SK-MEL-5 (cell line): Measurements from ENCODE around the gene WNK4. TPM values are rescaled to one million over a fixed set of nuclear protein-coding genes. Genes with fewer than 3 reads are reported as not detected.

Source experiments
- DNase-seq: peaks from one replicate; pipeline ENCODE4 v3.0.0-alpha.2; 2016; ENCODE audit warnings: low read depth, low spot score
- in situ Hi-C: cut with HindIII; loops from 2 replicates; pipeline ENCODE4 v1.10.0; 2016; ENCODE audit warnings: low sequenced_read_pairs, high pct_unique_total_duplicates, low pct_unique_long_range_greater_than_20kb
- total RNA-seq: library from RNA; depleted of rRNA; stranded (reverse); fragments of >200 nt; shearing (Covaris generic); gene quantifications from 2 replicates; pipeline ENCODE4 v1.2.3, GENCODE V29; 2014

WNK4 gene
- total RNA-seq, 1 experiment from 2014 or later = 0.21 TPM

DNA sequence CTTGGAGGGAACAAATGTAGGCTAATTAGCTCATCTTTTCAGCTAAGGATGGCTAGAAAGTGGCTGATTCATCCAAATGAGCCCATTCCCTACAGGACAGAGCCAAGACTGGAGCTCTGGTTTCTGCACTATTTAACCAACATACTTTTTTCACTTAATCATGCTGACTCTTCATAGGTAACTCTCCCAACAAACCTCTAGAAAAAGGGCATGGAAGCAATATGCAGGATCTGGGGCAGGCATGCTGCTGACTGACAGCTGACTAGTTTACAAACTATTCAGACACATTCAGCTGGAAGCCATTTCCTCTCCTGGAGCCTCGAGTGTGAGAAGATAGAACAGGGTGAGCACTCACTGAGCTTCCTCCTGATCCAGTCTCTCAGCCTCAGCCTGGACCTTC, 37.5 kb downstream of the WNK4 start:
- in situ Hi-C loops = no loop called here
- DNase-seq = no peak

- DNase-seq = no peak
- in situ Hi-C loops = no loop called here
Observed at GRCh38 chr17:42818379-42818778, 38.0 kb downstream of the WNK4 start.

GRCh38 chr17:42819939-42820535, 39.6 kb downstream of the WNK4 start:
- in situ Hi-C loops = no loop called here
- peak; percentile 90 for DNase-seq

DNA sequence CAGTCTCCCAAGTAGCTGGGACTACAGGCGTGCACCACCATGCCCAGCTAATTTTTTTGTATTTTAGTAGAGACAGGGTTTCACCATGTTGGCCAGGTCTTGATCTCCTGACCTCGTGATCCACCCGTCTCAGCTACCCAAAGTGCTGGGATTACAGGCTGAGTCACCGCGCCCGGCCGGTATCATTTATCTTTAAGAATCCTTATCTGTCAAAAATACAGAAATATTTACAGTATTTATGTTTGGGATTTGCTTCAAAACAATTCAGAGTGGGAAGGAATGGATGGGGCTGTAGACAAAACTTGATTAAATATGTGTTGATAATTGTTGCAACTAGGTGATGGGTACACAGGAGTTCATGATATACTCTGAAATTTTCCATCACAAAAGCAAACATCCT, 40.8 kb downstream of the WNK4 start:
- in situ Hi-C loops = no loop called here

GRCh38 chr17:42827472-42827871, 47.1 kb downstream of the WNK4 start:
- in situ Hi-C loops = no loop called here

More for the DNA sequence above, 40.8 kb downstream of the WNK4 start:
- no peak for DNase-seq

DNA sequence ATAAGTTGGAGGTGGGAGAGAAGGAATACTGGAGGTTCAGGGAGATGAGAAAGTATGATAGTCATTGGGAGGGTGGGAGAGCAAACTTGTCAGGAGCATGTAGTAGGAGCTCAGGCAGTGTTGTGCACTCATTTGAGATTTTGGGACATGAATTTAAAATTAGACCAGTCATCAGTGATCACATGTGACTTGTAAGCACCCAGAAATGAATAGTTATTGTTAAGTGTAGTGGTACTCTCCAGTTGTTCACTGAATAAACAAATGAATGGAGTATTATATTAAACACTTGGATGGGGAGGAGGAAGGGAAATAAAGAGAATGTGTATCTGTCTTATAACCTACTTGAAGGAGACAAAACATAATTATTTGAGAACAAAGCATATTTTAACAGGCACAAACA, 50.6 kb downstream of the WNK4 start:
- DNase-seq = peak; percentile 81
- in situ Hi-C loops = no loop called here

More at GRCh38 chr17:42827472-42827871, 47.1 kb downstream of the WNK4 start:
- DNase-seq = no peak

GRCh38 chr17:42832213-42832933, 52.0 kb downstream of the WNK4 start:
- in situ Hi-C loops = no loop called here
- DNase-seq = peak; percentile 24

- in situ Hi-C loops = no loop called here
- peak; percentile 86 for DNase-seq
Observed at GRCh38 chr17:42832934-42833766, 52.7 kb downstream of the WNK4 start, which contains the start of gene PSME3. Gene PSME3 (plus strand): TSS chr17:42833397. CDS start chr17:42833632, 235 bp downstream.

DNA sequence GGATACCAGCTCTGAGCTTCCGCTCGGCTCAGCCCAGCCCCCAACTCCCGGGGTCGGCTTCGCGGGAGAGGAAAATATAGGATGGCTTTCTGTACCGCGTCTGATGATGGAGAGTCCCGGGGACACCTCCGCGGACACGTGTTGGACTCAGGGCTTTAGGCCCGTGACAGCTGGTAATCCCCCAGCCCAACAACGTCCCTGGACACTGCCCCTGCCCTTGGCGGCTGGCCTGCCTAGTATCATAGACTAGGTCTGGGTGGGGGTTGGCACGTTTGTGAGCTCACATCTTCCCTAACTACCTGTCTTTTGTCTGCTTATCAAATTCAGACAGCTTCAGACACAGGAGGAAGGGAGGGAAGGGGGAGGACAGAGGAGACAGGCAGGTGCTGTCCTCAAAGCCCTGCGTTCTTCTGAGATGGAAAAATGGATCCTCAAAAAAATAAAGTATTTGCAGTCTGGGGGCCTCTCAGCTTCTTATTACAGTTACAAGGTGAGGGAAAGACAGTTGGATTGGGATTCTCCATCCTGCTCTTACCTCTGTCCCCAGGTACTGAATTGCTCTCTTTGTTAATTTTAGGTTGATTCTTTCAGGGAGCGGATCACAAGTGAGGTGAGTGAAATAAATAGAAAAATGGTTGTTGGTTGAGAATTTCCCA, 53.5 kb downstream of the WNK4 start:
- in situ Hi-C loops = no loop called here
- no peak for DNase-seq

DNA sequence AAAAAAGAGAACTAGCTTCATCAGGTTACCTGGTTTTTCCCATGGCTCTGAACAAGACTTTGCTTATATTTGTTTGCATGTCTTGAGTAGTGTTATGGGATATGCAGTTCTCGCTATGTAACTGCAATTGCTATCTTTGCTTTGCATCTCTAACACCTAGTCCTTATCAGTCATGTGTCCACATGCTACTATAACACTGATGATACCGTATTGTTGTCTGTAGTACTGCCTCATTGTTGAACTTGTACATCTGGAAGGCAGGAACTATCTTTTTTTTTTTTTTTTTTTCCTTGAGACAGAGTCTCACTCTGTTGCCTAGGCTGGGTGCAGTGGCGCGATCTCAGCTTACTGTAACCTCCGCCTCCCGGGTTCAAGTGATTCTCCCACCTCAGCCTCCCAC, 55.3 kb downstream of the WNK4 start:
- in situ Hi-C loops = no loop called here
- no peak for DNase-seq

GRCh38 chr17:42841975-42842685, 61.7 kb downstream of the WNK4 start:
- no peak for DNase-seq
- in situ Hi-C loops = no loop called here

- in situ Hi-C loops = no loop called here
- peak; percentile 79 for DNase-seq
Observed at GRCh38 chr17:42843358-42843934, 63.0 kb downstream of the WNK4 start.

- DNase-seq = no peak
- in situ Hi-C loops = no loop called here
Observed at GRCh38 chr17:42844271-42844670, 63.9 kb downstream of the WNK4 start, which contains the start of gene AOC2. Gene AOC2 (plus strand): TSS chr17:42844580. CDS start chr17:42844627, 47 bp downstream.

DNA sequence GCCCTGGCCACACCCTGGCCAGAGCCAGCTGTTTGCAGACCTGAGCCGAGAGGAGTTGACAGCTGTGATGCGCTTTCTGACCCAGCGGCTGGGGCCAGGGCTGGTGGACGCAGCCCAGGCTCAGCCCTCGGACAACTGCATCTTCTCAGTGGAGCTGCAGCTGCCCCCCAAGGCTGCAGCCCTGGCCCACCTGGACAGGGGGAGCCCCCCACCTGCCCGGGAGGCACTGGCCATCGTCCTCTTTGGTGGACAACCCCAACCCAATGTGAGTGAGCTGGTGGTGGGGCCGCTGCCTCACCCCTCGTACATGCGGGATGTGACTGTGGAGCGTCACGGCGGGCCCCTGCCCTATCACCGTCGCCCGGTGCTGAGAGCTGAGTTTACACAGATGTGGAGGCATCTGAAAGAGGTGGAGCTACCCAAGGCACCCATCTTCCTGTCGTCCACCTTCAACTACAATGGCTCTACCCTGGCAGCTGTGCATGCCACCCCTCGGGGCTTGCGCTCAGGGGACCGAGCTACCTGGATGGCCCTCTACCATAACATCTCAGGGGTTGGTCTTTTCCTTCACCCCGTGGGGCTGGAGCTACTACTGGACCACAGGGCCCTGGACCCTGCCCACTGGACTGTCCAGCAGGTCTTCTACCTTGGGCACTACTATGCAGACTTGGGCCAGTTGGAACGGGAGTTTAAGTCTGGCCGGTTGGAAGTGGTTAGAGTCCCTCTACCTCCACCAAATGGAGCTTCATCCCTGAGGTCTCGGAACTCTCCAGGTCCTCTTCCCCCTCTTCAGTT, 64.5 kb downstream of the WNK4 start:
- in situ Hi-C loops = no loop called here
- no peak for DNase-seq

- no peak for DNase-seq
- in situ Hi-C loops = no loop called here
Observed at GRCh38 chr17:42845556-42845917, 65.1 kb downstream of the WNK4 start.

DNA sequence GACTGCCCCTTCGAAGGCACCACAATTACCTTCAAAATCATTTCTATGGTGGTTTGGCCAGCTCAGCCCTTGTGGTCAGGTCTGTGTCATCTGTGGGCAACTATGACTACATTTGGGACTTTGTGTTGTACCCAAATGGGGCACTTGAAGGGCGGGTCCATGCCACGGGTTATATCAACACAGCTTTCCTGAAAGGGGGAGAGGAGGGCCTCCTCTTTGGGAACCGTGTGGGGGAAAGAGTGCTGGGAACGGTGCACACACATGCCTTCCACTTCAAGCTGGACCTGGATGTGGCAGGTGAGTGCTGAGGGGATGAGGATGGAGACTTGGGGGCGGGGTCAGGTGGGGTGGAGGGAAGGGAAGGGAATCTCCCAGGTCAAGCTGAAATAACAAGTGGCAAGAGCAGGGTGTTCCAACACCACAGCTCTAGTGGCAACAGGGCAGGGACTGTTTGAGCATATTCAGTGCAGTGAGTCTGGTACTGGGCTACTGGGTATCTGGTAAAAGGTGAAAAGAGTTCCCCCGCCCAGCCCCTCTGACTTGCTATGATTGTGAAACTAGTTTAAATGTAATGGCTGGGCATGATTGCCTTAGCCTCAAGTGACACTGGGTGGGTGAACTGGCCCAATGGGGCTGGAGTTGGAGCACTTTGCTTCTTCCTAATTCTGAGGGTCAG, 65.6 kb downstream of the WNK4 start:
- in situ Hi-C loops = no loop called here
- no peak for DNase-seq
